ENCODE measurements around the gene NFE2L2.

- TF ChIP-seq, protein P1, sequence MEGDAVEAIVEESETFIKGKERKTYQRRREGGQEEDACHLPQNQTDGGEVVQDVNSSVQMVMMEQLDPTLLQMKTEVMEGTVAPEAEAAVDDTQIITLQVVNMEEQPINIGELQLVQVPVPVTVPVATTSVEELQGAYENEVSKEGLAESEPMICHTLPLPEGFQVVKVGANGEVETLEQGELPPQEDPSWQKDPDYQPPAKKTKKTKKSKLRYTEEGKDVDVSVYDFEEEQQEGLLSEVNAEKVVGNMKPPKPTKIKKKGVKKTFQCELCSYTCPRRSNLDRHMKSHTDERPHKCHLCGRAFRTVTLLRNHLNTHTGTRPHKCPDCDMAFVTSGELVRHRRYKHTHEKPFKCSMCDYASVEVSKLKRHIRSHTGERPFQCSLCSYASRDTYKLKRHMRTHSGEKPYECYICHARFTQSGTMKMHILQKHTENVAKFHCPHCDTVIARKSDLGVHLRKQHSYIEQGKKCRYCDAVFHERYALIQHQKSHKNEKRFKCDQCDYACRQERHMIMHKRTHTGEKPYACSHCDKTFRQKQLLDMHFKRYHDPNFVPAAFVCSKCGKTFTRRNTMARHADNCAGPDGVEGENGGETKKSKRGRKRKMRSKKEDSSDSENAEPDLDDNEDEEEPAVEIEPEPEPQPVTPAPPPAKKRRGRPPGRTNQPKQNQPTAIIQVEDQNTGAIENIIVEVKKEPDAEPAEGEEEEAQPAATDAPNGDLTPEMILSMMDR (IDR thresholded peaks at IDR 0.05; ENCODE audit: low read depth, low read length): no peak
- TF ChIP-seq EZH2phosphoT487 (IDR thresholded peaks at IDR 0.05; ENCODE audit: low read depth): no peak
Observed at GRCh38 chr2:177192788-177193187, 71.7 kb downstream of the NFE2L2 start.
